Measurements from ENCODE around the gene IRF5.
"Not testable (repeated sequence)": the region's sequence is repeated elsewhere in the genome, so short reads cannot be mapped to it uniquely, and the experiment has no call there.

Gene IRF5

GRCh38 chr7:128906766-128907559, 30.8 kb upstream of the IRF5 start:
- DNase-seq (ENCODE audit: low spot score), result no peak

GRCh38 chr7:128908750-128909624, 28.7 kb upstream of the IRF5 start:
- DNase-seq (ENCODE audit: low spot score), result no peak

DNA sequence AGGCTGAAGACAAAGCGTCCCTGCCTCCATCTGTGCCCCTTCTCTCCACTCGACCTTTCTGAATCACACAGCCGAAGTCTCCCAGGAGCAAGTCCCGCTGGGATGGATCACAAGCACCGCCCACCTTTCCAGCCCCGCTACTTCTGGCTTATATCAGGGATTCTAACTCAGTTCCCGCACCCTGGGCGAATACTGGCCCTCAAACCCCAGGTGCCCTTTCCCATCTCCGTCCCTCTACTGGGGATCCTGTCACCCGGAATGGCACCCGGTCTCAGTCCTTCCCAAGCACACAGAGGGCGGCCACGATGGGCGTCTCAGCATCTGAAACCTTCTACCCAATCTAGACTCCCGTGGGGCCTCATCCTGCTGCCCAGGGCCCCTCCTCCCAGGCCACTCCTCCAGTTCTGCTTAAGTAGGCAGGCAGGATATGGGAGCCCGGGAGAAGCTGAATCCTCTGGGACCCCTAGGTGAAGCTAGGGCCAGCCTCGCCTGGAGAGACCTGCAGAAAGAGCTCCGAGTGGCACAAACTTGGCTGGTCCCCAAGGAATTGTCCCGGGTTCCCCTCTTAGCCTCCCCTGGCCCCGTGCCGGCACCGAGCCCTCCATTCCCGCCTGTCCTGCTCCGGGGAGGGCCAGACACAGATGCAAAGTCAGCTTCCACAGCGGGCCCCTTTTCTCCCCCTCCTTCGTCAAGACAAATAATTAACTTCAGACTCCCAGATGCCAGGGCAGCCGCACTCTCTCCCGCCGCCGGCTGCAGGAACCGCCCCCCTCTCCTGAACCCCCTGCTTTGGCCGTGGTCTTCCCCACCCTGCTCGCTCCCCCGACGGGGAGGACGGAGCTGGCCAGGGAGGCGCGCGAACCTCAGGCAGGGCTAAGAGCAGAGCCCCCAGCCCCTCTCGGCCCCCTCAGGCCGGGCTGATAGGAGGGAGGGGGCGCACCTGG, 27.8 kb upstream of the IRF5 start:
- DNase-seq (ENCODE audit: low spot score), result peak; percentile 62

- no peak for DNase-seq (ENCODE audit: low spot score)
Measured at GRCh38 chr7:128910569-128910945, 27.2 kb upstream of the IRF5 start, which contains the start of gene KCP. KCP (minus strand) TSS chr7:128910709; CDS start chr7:128910676, 33 bp downstream.

DNA sequence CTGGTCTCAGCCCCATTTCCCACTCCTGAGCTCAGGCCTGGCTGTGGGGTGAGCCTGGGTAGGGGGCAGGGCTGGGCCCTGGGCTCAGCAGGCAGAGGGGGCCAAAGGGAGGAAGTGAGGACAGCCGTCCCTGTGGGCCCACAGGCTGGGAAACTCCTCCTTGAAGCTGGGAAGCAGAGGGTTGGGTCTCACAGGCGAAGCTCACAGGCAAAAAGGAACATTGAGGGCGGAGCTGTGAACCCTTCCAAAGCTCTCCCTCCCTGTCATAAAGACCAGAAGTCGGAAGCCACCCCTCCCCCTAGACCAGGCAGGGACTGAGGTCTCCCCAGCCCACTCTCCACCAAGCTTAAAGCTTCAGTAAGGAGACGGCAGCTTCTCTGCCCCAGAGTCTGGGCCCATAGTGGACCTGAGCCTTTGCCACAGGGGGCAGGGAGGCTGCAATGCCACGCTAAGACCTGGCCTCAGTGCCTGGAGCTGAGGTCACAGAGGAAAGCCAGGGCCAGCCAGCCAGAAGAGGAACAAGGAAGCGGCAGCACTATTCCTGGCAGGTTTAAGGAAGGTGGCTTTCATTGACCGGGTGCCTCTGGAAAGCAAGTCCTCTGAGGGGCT, 26.2 kb upstream of the IRF5 start:
- no peak for DNase-seq (ENCODE audit: low spot score)

- DNase-seq (ENCODE audit: low spot score), result no peak
Measured at GRCh38 chr7:128912281-128912680, 25.4 kb upstream of the IRF5 start.

GRCh38 chr7:128912709-128913495, 24.8 kb upstream of the IRF5 start:
- DNase-seq (ENCODE audit: low spot score), result not testable (repeated sequence)

DNA sequence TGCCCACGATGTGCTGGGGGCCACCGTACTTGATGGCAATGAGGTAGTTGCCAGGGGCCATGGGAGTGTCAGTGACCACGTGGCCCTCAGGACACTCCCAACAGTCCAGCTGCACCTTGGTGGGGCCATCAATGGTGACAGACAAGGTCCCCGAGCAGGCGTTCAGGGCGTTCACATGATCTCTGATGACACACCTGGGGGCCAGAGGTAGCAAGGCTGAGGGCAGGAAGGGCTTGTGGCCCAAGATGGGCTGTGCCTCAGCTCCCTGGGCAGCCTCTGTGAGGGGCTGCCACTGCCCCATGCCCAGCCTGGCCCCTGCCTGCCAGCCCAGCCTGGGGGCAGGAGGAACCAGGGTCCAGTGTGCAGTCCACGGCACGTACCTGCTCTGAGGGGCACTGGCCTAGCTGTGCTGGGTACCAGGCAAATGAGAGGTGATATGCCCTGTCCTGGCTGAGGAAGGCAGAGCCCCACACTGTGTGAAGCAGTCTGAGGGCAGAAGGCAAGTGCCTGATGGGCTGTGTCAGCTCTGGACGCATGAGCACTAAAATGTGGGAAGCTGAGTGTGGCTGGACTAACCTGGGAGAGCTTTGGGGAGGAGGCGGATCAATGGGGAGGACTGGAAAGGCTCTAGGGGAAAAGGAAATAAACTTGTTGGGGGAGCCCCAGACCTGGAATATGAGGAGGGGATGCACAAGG, 23.7 kb upstream of the IRF5 start:
- DNase-seq (ENCODE audit: low spot score), result no peak

DNA sequence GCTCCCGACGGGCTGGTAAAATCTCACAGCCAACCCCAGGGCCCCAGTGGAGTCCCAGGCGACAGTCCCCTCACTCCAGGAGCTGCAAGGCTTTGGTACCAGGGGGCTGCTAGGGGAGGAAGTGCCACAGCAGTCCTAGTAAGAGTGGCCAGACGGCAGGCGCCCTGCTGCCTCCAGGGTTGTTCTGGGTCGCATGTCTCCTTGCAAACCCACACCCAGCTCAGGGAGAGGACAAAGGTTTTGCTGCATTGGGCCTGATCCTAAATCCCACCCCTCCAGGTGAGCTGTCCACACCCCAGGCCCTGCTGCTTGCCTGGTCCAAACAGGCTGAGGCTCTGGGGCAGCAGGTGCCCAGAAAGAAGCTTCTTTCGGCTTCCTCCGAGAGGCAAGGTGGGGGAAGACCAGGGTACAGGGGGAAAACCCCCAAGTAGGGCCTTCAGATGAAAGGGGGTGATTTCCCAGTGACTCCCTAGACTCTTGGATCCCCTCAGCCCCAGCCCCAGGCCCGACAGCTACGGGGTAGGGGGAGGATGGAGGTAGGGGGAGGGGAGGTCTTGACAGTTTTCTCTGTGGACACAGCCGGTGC, 23.1 kb upstream of the IRF5 start:
- no peak for DNase-seq (ENCODE audit: low spot score)

DNA sequence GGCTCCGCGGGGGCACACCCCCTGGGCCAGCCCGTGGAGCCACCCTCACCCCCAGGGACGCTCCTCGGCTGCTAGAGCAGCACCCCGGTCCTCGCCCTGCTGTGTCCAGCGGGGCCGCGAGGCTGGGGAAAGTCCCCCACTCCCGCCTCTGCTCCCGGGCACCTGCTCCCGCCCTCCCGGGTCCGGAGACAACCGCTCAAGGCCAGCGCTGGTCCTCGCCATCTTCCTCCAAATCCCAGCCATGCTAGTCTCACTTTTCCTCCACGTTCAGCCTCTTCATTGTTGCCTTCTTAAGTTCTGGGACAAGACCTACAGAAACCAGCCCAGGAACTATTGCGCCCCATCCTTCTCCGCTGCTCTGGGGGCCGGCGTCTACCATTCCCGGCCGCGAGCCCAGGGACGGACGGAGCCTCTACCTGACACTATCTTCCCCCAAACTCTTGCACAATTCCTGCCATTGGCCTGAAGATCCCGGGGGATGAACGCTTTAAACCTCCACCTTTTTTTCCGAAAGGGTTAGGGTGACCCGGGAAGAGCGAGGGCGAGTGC, 22.4 kb upstream of the IRF5 start:
- no peak for DNase-seq (ENCODE audit: low spot score)

DNA sequence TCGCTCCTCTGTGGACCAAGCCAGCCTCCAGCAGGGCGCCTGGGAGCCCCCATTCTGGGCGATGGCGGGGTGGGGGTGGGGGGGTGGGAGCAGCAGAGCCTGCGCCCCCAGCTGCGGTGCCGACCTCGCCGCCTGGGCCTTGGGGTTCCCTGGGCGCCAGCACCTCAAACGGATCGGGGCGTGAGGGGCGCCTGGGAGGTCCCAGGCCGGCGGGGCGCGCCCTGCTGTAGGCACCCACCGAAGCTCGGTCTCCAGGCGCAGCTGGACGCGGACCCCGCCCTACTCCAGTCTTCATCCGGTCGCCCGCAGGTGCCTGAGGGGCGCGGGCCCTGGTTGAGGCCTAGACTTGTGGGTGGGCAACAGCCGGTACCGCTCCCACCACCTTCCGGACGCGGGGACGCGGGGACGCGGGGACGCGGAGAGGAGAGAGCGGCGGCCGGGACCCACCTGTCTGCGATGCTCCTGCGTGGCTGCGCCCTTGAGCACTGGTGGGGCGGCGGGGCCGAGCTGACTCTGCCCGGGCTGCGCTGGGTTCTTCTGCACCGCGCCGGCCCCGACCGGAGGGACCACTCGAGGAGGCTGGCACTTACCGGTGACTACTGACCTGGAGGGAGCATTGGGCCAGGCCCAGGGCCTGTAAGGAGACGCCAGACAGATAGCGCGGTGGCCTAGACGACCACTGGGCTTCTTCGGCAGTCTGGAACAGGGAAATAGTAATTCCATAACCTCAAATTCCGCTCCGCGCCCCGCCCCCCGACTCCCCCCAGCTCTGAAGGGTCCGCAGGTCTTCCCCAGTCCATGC, 21.7 kb upstream of the IRF5 start:
- no peak for DNase-seq (ENCODE audit: low spot score)

GRCh38 chr7:128916643-128916915, 21.1 kb upstream of the IRF5 start:
- no peak for DNase-seq (ENCODE audit: low spot score)

- DNase-seq (ENCODE audit: low spot score), result no peak
Measured at GRCh38 chr7:128917122-128917521, 20.6 kb upstream of the IRF5 start.

DNA sequence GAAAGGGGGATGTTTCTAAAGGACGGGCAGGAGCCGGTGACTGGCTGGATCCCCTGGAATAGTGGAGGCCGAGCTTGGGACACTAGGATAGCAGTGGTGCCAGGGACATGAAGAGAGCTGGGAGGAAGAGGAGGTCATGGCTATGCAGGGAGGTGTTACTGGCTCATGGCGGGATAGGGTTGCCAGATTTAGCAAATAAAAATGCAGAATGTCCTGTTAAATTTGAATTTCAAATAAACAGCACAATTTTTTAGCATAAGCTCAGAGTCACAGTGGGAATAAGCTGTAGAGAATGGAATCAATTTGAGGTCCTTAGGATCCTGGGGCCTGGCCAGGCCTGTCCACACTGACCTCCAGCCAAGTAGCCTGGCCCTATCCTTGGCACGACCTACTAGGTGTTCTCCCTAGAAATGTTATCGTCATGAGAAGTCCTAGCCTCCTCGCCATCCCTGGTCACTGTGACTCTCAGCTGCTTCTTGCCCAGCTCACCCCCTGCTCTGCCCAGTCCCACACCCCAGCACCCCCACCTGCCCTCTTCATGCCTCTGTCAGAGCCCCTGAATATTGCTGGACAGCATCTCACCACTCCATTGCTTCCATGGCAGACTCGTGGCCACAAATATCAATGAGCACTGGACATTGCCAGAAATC, 19.6 kb upstream of the IRF5 start:
- DNase-seq (ENCODE audit: low spot score), result no peak

DNA sequence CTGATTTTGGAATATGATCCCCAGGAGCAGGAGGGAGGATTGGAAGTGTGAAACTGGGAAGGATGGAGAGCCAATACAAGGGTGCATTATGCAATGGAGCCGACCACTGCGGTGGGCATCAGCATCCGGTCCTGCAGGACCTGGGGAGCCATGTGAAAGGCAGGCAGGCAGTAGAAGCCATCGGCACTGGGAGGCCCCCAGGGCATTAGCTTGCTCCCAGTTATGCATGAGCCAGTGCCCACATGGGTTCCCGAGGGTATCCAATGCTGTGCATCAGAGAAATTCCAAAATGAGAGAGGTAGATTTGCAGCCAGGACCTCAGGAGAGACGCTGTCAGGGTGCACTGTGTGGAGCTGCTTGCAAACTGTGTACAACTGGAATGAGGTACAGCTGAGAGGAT, 18.5 kb upstream of the IRF5 start:
- no peak for DNase-seq (ENCODE audit: low spot score)

DNA sequence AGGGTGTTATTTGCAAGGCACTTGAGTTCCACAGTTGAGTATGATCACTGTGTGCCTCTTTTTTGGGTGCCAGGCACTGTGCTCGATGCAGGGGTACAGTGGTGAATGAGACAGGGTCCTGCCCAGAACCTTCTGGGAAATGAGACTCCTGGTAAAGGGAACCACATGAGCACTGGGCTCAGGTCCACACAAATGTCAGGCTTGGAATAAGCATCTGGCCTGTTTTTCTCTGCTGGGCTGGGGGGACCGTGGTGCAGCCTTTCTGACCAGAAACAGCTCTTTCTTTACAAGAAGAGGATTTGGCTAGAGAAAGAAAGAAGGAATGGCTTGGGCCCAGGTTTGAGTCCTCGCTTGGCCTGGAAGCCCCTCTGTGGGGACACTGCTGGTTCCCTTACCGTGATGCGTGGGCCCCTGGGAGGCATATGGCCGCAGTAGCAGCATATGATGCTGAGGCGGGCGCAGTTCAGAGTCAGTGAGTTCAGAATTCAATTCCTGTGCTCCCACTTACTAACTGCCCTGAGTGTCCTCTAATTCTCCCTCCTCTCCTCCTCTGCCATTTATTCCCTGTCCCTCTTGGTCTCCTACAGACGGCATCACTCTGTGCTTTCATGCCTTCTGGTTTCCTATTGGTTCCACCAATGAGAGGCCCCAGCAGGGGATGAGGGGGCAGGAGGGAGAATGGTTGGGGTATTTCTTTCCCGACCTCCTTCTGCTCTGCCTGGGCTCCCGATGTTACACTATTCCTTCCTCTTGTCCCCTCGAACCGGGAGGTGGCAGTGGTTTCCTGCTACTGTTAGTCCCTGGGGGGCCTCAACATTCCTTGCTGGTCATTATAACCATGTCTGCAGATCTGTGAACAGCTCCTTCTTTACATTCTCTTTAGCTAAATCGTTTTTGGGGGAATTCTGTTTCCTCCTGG, 17.6 kb upstream of the IRF5 start:
- no peak for DNase-seq (ENCODE audit: low spot score)

DNA sequence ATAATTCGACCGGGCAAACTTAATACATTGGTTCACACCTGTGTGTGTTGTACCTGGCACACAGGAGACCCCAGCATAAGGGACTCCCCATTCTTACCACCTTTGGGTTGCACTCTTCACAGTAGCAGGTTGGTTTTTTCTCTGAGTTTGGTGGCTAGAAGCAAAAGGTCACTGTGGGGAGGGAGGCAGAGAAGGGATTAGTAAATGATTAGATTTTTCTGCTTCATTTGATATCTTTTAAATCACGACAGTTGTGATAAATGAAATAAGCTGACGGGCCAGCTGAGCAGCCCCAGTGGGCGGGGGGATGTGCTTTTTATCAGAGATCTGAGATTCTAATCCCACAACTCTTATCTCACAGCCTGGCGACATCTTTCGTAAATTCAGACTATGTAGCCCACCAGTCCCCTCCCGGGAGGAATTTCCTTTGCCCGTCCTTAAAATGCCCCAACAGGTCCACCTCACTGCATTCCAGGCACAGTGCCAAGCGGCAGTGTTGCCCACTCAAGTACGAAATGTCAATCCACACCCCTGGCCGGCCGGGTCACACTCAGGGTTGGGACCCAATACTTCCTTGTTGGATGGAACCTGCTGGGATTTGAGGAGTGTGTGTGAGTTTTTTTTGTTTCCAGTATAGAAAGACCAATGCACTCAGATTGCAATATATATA, 16.7 kb upstream of the IRF5 start:
- no peak for DNase-seq (ENCODE audit: low spot score)
